Naive B cell (primary cell): ENCODE measurements around the gene PRKCE. TPM values are rescaled to one million over a fixed set of nuclear protein-coding genes. Genes with fewer than 3 reads are reported as not detected.

Source experiments
- ATAC-seq, 2 donors: fragments of 150-1000 bp; cut with Tn5 transposase; 2 replicates each; pipeline ENCODE4 v1.10.0; 2021; ENCODE audit warnings: low read depth in 2 of 2, mild to moderate bottlenecking in 2 of 2, moderate library complexity in 2 of 2
- DNase-seq: peaks from one replicate; pipeline ENCODE4 v3.0.0; 2022
- H3K27ac Mint-ChIP-seq, 6 donors: one replicate each; pipeline ENCODE4 v1.8.0; 2020 to 2022; ENCODE audit warnings: mild to moderate bottlenecking in 6 of 6, mixed read lengths in 6 of 6, moderate library complexity in 5 of 6, inconsistent platforms in 2 of 6
- H3K27me3 Mint-ChIP-seq, 3 donors: one replicate each; pipeline ENCODE4 v1.8.0; 2021 to 2022; ENCODE audit warnings: mixed read lengths in 3 of 3, mild to moderate bottlenecking in 1 of 3
- H3K36me3 Mint-ChIP-seq, 2 donors: one replicate each; pipeline ENCODE4 v1.8.0; 2020 to 2022; ENCODE audit warnings: mixed read lengths in 2 of 2, inconsistent platforms in 1 of 2, mild to moderate bottlenecking in 1 of 2
- H3K4me1 Mint-ChIP-seq, 3 donors: one replicate each; pipeline ENCODE4 v1.8.0; 2020 to 2022; ENCODE audit warnings: mixed read lengths in 3 of 3, inconsistent platforms in 1 of 3, mild to moderate bottlenecking in 1 of 3, moderate library complexity in 1 of 3
- H3K4me3 Mint-ChIP-seq, 8 donors: one replicate each; pipeline ENCODE4 v1.8.0; 2020 to 2022; ENCODE audit warnings: mild to moderate bottlenecking in 8 of 8, mixed read lengths in 8 of 8, moderate library complexity in 8 of 8, inconsistent platforms in 2 of 8
- H3K9me3 Mint-ChIP-seq, 7 donors: one replicate each; pipeline ENCODE4 v1.8.0; 2020 to 2022; ENCODE audit warnings: mixed read lengths in 7 of 7, mild to moderate bottlenecking in 5 of 7, inconsistent platforms in 2 of 7, moderate library complexity in 1 of 7
- polyA plus RNA-seq, 6 donors: library from polyadenylated mRNA; unstranded; fragments of 300-500 nt; fragmentation: Illumina TruSeq; gene quantifications; one replicate each; pipeline ENCODE4 v1.2.3, GENCODE V29; 2021; ENCODE audit warnings: low read depth in 6 of 6

Gene PRKCE
- polyA plus RNA-seq, 6 donors from 2014 or later: 14.8 to 33.3 (median 23.2) TPM

- H3K36me3 Mint-ChIP-seq: peaks cover 0 to 5% of the 10 kb centered on the region in 2 donors
- DNase-seq (no peak), ATAC-seq (no peak)
- no peaks in the 10 kb centered on the region for H3K9me3 Mint-ChIP-seq
- no peak overlapping the region for H3K27ac Mint-ChIP-seq
- peaks cover 38 to 63% (median 52%) of the 10 kb centered on the region in 3 donors for H3K4me1 Mint-ChIP-seq
- peak overlapping the region in 1 of 8 donors; percentile 38 for H3K4me3 Mint-ChIP-seq
- no peaks in the 10 kb centered on the region for H3K27me3 Mint-ChIP-seq
These were observed 211.4 kb downstream of the PRKCE start for GRCh38 chr2:45862843-45863242.

- ATAC-seq (no peak), DNase-seq (no peak)
- no peaks in the 10 kb centered on the region for H3K27me3 Mint-ChIP-seq
- H3K9me3 Mint-ChIP-seq: no peaks in the 10 kb centered on the region
- H3K4me3 Mint-ChIP-seq: no peak overlapping the region
- peaks cover 0 to 5% of the 10 kb centered on the region in 2 donors for H3K36me3 Mint-ChIP-seq
- peaks cover 36 to 54% (median 52%) of the 10 kb centered on the region in 3 donors for H3K4me1 Mint-ChIP-seq
- no peak overlapping the region for H3K27ac Mint-ChIP-seq
These were observed 212.6 kb downstream of the PRKCE start for GRCh38 chr2:45864121-45864520.

- H3K4me1 Mint-ChIP-seq: peaks cover 37 to 51% (median 50%) of the 10 kb centered on the region in 3 donors
- peak overlapping the region in 2 of 8 donors; percentile 24 to 60 for H3K4me3 Mint-ChIP-seq
- peak overlapping the region in 3 of 6 donors; percentile 23 to 56 (median 53) for H3K27ac Mint-ChIP-seq
- DNase-seq (no peak), ATAC-seq (no peak)
- peaks cover 6 to 8% of the 10 kb centered on the region in 2 donors for H3K36me3 Mint-ChIP-seq
- H3K27me3 Mint-ChIP-seq: no peaks in the 10 kb centered on the region
- H3K9me3 Mint-ChIP-seq: peaks cover 0 to 1% (median 0%) of the 10 kb centered on the region in 7 donors
These were observed 215.9 kb downstream of the PRKCE start for GRCh38 chr2:45867349-45867748.

GRCh38 chr2:45867800-45868199 is 216.3 kb downstream of the PRKCE start:
- Mint-ChIP-seq H3K4me1 (peaks cover 41 to 55% (median 50%) of the 10 kb centered on the region in 3 donors), H3K27me3 (no peaks in the 10 kb centered on the region), H3K27ac (peak overlapping the region in 3 of 6 donors; percentile 23 to 56 (median 53)), H3K36me3 (peaks cover 8 to 12% of the 10 kb centered on the region in 2 donors), H3K4me3 (peak overlapping the region in 1 of 8 donors; percentile 24), H3K9me3 (peaks cover 0 to 1% (median 0%) of the 10 kb centered on the region in 7 donors)
- no peak for DNase-seq
- no peak for ATAC-seq

- H3K9me3 Mint-ChIP-seq: peaks cover 0 to 1% (median 0%) of the 10 kb centered on the region in 7 donors
- H3K4me1 Mint-ChIP-seq: peaks cover 40 to 51% (median 50%) of the 10 kb centered on the region in 3 donors
These were observed 217.7 kb downstream of the PRKCE start for GRCh38 chr2:45869165-45869501.

GRCh38 chr2:45871025-45871424 is 219.6 kb downstream of the PRKCE start:
- H3K4me3 Mint-ChIP-seq: no peak overlapping the region
- H3K9me3 Mint-ChIP-seq: peaks cover under 1 to 14% (median 6%) of the 10 kb centered on the region in 7 donors
- ATAC-seq (no peak), DNase-seq (no peak)
- H3K4me1 Mint-ChIP-seq: peaks cover 38 to 42% (median 40%) of the 10 kb centered on the region in 3 donors
- H3K27me3 Mint-ChIP-seq: no peaks in the 10 kb centered on the region
- H3K36me3 Mint-ChIP-seq: peaks cover 30 to 38% of the 10 kb centered on the region in 2 donors
- peak overlapping the region in 2 of 6 donors; percentile 26 to 83 for H3K27ac Mint-ChIP-seq

More at GRCh38 chr2:45869165-45869501, 217.7 kb downstream of the PRKCE start:
- H3K27me3 Mint-ChIP-seq: no peaks in the 10 kb centered on the region
- no peak for DNase-seq
- peaks cover 14 to 19% of the 10 kb centered on the region in 2 donors for H3K36me3 Mint-ChIP-seq
- ATAC-seq: no peak
- no peak overlapping the region for H3K27ac Mint-ChIP-seq
- no peak overlapping the region for H3K4me3 Mint-ChIP-seq

GRCh38 chr2:45871541-45871940 is 220.1 kb downstream of the PRKCE start:
- Mint-ChIP-seq H3K9me3 (peaks cover 5 to 19% (median 11%) of the 10 kb centered on the region in 7 donors), H3K4me3 (no peak overlapping the region), H3K27ac (peak overlapping the region in 3 of 6 donors; percentile 1 to 83 (median 33)), H3K36me3 (peaks cover 35 to 43% of the 10 kb centered on the region in 2 donors), H3K4me1 (peaks cover 38 to 41% (median 40%) of the 10 kb centered on the region in 3 donors), H3K27me3 (no peaks in the 10 kb centered on the region)
- DNase-seq (no peak), ATAC-seq (no peak)

- peak overlapping the region in 3 of 6 donors; percentile 1 to 65 (median 5) for H3K27ac Mint-ChIP-seq
- H3K36me3 Mint-ChIP-seq: peaks cover 39 to 50% of the 10 kb centered on the region in 2 donors
- H3K27me3 Mint-ChIP-seq: no peaks in the 10 kb centered on the region
- DNase-seq: no peak
- H3K9me3 Mint-ChIP-seq: peaks cover 5 to 25% (median 16%) of the 10 kb centered on the region in 7 donors
- no peak for ATAC-seq
- H3K4me1 Mint-ChIP-seq: peaks cover 33 to 36% (median 35%) of the 10 kb centered on the region in 3 donors
- H3K4me3 Mint-ChIP-seq: peak overlapping the region in 1 of 8 donors; percentile 57
These were observed 220.7 kb downstream of the PRKCE start for GRCh38 chr2:45872211-45872610.

- H3K9me3 Mint-ChIP-seq: peaks cover 7 to 34% (median 21%) of the 10 kb centered on the region in 7 donors
- DNase-seq (no peak), ATAC-seq (no peak)
- peaks cover 52 to 63% of the 10 kb centered on the region in 2 donors for H3K36me3 Mint-ChIP-seq
- H3K27me3 Mint-ChIP-seq: no peaks in the 10 kb centered on the region
- no peak overlapping the region for H3K4me3 Mint-ChIP-seq
- peaks cover 25 to 35% (median 27%) of the 10 kb centered on the region in 3 donors for H3K4me1 Mint-ChIP-seq
- no peak overlapping the region for H3K27ac Mint-ChIP-seq
These were observed 222.9 kb downstream of the PRKCE start for GRCh38 chr2:45874344-45874743.

- H3K4me3 Mint-ChIP-seq: no peak overlapping the region
- peaks cover 7 to 34% (median 21%) of the 10 kb centered on the region in 7 donors for H3K9me3 Mint-ChIP-seq
- DNase-seq (no peak), ATAC-seq (no peak)
- no peaks in the 10 kb centered on the region for H3K27me3 Mint-ChIP-seq
- peaks cover 49 to 62% of the 10 kb centered on the region in 2 donors for H3K36me3 Mint-ChIP-seq
- no peak overlapping the region for H3K27ac Mint-ChIP-seq
- peaks cover 10 to 24% (median 14%) of the 10 kb centered on the region in 3 donors for H3K4me1 Mint-ChIP-seq
These were observed 225.1 kb downstream of the PRKCE start for GRCh38 chr2:45876611-45877010.

- no peaks in the 10 kb centered on the region for H3K27me3 Mint-ChIP-seq
- peak overlapping the region in 1 of 6 donors; percentile 84 for H3K27ac Mint-ChIP-seq
- H3K36me3 Mint-ChIP-seq: peaks cover 40 to 48% of the 10 kb centered on the region in 2 donors
- ATAC-seq (no peak), DNase-seq (no peak)
- H3K9me3 Mint-ChIP-seq: peaks cover 7 to 34% (median 21%) of the 10 kb centered on the region in 7 donors
- H3K4me3 Mint-ChIP-seq: no peak overlapping the region
- H3K4me1 Mint-ChIP-seq: peaks cover 14 to 24% (median 17%) of the 10 kb centered on the region in 3 donors
These were observed 227.9 kb downstream of the PRKCE start for GRCh38 chr2:45879406-45879805.

GRCh38 chr2:45879936-45880335 is 228.5 kb downstream of the PRKCE start:
- no peak for DNase-seq

GRCh38 chr2:45881970-45882581 is 230.6 kb downstream of the PRKCE start:
- Mint-ChIP-seq H3K4me1 (peaks cover 32 to 49% (median 38%) of the 10 kb centered on the region in 3 donors), H3K27me3 (no peaks in the 10 kb centered on the region), H3K4me3 (no peak overlapping the region), H3K27ac (peak overlapping the region in 2 of 6 donors; percentile 60 to 76), H3K9me3 (peaks cover 0 to 10% (median 6%) of the 10 kb centered on the region in 7 donors), H3K36me3 (peaks cover 14 to 25% of the 10 kb centered on the region in 2 donors)
- no peak for DNase-seq
- no peak for ATAC-seq

More at GRCh38 chr2:45879936-45880335, 228.5 kb downstream of the PRKCE start:
- Mint-ChIP-seq H3K9me3 (peaks cover 7 to 32% (median 20%) of the 10 kb centered on the region in 7 donors), H3K4me3 (no peak overlapping the region), H3K36me3 (peaks cover 35 to 44% of the 10 kb centered on the region in 2 donors), H3K27ac (peak overlapping the region in 4 of 6 donors; percentile 3 to 46 (median 36)), H3K27me3 (no peaks in the 10 kb centered on the region), H3K4me1 (peaks cover 18 to 28% (median 19%) of the 10 kb centered on the region in 3 donors)
- no peak for ATAC-seq
